Endothelial cell of hepatic sinusoid (primary cell): Measurements from ENCODE around the gene ORC4.

Experiments
- in situ Hi-C: cut with HindIII; loops from 2 replicates; pipeline ENCODE4 v1.10.0; 2017; ENCODE audit warnings: low sequenced_read_pairs

The ORC4 gene

GRCh38 chr2:147937744-147938349 is 82.7 kb downstream of the ORC4 start:
- in situ Hi-C loops, result no loop called here

- in situ Hi-C loops, result no loop called here
Observed at GRCh38 chr2:147934881-147935620, 85.5 kb downstream of the ORC4 start.

DNA sequence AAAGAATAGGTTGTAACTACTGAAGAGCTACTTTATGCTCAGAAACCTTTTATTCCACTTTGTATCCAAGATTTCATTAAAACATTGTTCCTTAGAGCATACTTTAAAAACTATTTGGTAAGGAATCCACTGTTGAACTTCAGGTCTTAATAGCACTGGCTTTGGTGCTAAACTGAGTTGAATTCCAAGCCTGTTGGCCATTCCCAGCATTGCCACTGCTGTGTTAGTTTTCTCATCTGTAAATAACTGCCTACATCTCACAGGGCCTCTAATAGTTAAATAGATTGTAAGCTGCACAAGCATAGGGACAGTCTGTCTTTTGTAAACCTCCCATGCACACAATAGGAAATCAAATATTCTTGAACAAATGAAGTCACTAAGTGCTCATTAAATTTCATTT is 86.6 kb downstream of the ORC4 start:
- in situ Hi-C loops, result no loop called here

GRCh38 chr2:147927053-147927588 is 93.4 kb downstream of the ORC4 start:
- in situ Hi-C loops, result no loop called here

- in situ Hi-C loops, result no loop called here
Observed at GRCh38 chr2:147925886-147926285, 94.7 kb downstream of the ORC4 start.

DNA sequence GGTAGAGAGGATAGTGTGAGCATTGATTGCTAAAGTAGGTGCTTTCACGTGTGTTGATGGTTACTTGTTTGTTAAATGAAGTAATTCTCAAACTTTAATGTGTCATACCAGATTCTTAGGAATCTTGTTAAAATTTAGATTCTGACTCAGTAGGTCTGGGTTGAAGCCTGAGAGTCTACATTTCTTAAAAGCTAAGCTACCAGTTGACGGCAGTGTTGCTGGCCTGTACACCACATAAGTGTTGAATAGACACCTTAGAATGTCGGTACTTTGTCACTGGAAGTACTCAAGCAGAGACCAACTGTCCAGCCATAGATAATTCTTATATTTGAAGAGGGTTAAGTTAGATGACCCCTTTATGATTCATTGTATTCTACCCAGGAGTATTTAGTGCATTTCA is 95.9 kb downstream of the ORC4 start:
- in situ Hi-C loops, result no loop called here

GRCh38 chr2:147923846-147924245 is 96.7 kb downstream of the ORC4 start:
- in situ Hi-C loops, result no loop called here

GRCh38 chr2:147917161-147917560 is 103.4 kb downstream of the ORC4 start:
- in situ Hi-C loops, result no loop called here

GRCh38 chr2:147916723-147917122 is 103.8 kb downstream of the ORC4 start:
- in situ Hi-C loops, result no loop called here

DNA sequence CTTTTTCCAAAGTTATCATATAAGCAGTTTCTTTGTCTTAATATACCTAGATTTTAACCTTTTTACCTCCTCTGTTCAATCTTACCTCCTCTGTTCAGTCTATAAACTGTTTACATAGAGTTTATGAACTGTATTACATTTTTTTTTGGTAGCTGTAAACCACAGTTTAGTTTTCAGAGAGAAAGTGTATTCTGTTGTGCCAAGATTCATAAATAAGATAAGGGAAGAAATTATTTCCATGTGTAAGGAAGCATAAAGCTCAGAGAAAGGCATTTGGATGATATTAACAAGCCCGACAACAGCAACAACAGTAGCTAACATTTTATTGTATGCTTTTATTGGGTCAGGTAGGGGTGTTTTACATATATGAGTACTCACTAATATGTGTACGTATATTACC is 104.5 kb downstream of the ORC4 start:
- in situ Hi-C loops, result no loop called here

GRCh38 chr2:147913701-147914480 is 106.6 kb downstream of the ORC4 start:
- in situ Hi-C loops, result no loop called here

GRCh38 chr2:147910990-147911473 is 109.5 kb downstream of the ORC4 start:
- in situ Hi-C loops, result no loop called here

DNA sequence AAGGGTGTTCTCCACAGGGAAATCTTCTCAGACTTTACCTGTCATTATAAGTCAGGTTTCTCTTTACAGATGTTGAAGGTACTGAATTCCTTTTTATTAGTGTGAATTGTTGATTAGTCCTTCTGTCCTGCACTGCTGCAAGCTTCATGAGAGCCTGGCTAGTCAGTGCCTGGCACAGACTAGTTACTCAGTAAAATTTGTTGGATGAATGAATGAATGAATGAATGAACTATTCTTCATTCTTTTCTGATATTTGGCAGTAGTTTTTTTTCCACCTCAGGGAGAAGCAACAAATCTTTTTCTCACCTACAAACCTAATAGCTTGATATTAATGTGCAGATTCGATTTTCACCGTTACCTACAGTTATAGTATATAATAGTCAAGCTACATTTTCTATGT is 111.4 kb downstream of the ORC4 start:
- in situ Hi-C loops, result loop anchor here (10.0 kb wide), 1 partner anchor 1174 kb away; no protein-coding TSS in a partner anchor

DNA sequence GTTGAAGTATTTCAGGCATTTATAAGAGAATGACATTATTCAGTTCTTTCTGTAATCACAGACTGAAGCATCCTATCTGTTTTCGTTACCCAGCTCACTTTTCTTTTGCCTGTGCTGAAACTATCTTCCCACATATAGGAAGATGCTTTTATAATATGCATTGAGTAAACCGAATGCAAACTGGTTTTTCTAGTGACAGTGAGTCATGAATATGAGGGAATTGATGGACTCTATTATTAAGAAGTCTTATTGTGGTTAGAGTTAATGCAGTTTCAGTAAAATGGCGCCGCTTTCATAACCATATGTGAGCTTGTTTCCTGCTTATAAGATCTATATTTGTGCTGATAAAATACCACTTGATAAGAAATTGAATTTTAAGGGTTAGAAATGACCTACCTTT is 116.5 kb downstream of the ORC4 start:
- in situ Hi-C loops, result loop anchor here (10.0 kb wide), 1 partner anchor 1169 kb away; no protein-coding TSS in a partner anchor

- in situ Hi-C loops, result no loop called here
Observed at GRCh38 chr2:147888680-147889079, 131.9 kb downstream of the ORC4 start.

DNA sequence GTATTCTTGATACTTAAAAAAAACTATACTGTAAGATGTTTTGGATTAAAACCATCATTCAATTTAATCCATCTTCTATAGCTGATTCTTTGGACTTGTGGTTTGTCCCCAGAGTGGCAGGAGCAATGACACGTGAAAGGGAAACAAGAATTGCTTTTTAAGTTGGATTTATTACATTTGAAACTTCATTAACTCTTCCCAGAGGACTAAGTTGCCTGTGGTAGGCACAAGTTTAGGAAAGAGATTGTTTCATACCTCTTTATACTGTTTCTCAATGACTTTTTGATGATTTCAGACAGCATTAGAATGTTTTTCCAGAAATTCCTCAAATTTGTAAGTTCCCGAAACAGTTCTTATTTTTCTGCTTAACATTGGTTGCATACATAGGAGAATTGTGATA is 134.4 kb downstream of the ORC4 start:
- in situ Hi-C loops, result no loop called here

- in situ Hi-C loops, result no loop called here
Observed at GRCh38 chr2:147884830-147885229, 135.7 kb downstream of the ORC4 start.

- in situ Hi-C loops, result no loop called here
Observed at GRCh38 chr2:147882631-147883030, 137.9 kb downstream of the ORC4 start.
